ENCODE data around the gene HDAC4.

The HDAC4 gene

DNA sequence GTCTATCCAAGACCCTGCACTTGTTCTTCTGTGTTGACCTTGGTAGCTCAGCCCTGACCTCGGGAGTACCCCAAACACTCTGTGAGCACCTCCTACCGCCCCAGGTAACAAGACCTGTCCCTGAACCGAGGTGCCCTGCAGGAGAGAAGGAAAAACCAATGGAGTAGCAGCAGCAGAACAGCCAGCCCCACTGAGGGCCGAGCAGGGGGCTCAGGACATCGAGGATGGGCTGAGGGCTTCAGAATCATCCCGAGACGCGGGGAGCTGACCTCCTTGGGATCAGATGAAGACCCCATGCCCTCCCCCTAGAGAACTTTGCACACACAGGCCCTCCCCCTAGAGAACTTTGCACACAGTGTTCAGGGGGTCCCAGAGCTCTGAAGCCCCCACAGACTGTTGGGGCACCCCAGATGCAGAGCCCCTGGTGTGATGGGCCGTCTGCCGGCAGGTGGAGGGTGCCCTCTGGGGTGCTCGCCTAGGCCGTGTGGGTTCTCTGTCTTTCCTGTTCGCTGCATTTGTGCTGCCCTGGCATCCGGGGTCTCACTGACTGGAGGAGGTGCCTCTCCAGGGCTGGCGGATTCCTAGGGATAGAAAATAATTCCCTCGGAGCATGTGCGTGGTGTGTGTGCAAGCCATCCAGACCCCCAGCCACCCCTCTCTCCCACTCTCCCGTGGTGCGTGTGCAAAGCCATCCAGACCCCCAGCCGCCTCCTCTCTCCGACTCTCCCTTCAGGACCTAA is 363.8 kb downstream of the HDAC4 start:
- H3K4me3 ChIP-seq (ENCODE audit: low read depth, low read length): no peak overlapping the region
- TF ChIP-seq, protein P1, sequence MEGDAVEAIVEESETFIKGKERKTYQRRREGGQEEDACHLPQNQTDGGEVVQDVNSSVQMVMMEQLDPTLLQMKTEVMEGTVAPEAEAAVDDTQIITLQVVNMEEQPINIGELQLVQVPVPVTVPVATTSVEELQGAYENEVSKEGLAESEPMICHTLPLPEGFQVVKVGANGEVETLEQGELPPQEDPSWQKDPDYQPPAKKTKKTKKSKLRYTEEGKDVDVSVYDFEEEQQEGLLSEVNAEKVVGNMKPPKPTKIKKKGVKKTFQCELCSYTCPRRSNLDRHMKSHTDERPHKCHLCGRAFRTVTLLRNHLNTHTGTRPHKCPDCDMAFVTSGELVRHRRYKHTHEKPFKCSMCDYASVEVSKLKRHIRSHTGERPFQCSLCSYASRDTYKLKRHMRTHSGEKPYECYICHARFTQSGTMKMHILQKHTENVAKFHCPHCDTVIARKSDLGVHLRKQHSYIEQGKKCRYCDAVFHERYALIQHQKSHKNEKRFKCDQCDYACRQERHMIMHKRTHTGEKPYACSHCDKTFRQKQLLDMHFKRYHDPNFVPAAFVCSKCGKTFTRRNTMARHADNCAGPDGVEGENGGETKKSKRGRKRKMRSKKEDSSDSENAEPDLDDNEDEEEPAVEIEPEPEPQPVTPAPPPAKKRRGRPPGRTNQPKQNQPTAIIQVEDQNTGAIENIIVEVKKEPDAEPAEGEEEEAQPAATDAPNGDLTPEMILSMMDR (IDR thresholded peaks at IDR 0.05; ENCODE audit: insufficient read depth, low read depth, low read length, missing control alignments): no peak
- no peak for DNase-seq (ENCODE audit: low read depth)

DNA sequence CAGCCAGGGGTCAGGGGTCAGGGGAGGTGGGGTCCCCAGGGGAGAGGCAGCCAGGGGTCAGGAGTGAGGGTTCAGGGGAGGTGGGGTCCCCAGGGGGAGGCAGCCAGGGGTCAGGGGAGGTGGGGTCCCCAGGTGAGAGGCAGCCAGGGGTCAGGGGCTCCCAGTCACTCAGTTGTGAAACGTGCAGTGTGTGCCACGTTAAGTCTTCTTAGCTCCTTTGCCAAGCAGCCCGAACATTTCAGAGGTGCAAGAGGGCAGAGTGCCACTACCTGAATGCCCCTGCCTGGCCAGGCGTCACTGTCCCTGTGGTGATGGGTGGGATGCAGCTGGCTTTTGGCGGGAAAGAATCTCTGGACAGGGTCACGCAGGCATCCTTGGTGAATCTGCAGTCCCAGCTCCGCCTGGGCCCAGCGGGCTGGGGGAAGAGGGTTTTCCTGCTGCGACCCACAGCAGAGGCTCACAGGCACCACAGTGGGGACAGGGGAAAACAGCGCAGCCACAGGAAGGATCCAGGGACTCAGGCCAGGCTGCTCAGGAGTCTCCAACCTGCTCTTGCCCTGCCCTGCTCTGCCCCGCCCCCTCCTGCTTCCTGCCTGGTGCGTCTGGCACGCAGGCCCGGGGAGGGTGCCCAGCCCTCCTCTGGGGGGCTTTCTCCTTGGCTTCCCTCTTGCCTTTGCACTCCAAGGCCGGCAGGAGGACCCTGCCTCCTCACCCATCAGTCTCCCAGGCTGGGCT is 364.7 kb downstream of the HDAC4 start:
- DNase-seq (ENCODE audit: low read depth): no peak
- TF ChIP-seq, protein P1 (IDR thresholded peaks at IDR 0.05; ENCODE audit: insufficient read depth, low read depth, low read length, missing control alignments): no peak
- no peak overlapping the region for H3K4me3 ChIP-seq (ENCODE audit: low read depth, low read length)

DNA sequence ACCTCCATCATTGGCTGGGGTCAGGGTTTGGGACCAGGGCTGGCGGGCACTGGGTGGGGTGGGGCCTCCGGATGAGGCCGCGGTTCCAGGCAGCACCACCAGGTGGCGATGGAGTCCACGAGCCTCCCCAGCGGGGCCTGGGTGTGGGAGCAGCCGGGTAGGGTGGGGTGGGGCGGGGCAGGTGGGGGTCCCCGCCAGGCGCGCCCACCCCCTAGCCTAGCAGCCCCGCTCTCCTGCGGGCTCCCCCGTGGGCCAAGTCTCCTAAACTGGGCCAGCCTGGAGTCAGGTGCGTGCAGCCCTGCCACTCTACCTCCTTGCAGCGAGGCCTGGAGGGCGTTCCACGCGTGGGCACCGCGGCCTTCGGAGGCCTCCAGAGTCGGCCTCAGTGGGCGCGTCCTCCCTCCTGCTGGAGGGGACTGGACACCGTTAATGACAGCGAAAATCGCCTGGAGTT is 365.4 kb downstream of the HDAC4 start:
- peak; percentile 32 for DNase-seq (ENCODE audit: low read depth)
- no peak overlapping the region for H3K4me3 ChIP-seq (ENCODE audit: low read depth, low read length)
- TF ChIP-seq, protein P1 (IDR thresholded peaks at IDR 0.05; ENCODE audit: insufficient read depth, low read depth, low read length, missing control alignments): peak; percentile 89

DNA sequence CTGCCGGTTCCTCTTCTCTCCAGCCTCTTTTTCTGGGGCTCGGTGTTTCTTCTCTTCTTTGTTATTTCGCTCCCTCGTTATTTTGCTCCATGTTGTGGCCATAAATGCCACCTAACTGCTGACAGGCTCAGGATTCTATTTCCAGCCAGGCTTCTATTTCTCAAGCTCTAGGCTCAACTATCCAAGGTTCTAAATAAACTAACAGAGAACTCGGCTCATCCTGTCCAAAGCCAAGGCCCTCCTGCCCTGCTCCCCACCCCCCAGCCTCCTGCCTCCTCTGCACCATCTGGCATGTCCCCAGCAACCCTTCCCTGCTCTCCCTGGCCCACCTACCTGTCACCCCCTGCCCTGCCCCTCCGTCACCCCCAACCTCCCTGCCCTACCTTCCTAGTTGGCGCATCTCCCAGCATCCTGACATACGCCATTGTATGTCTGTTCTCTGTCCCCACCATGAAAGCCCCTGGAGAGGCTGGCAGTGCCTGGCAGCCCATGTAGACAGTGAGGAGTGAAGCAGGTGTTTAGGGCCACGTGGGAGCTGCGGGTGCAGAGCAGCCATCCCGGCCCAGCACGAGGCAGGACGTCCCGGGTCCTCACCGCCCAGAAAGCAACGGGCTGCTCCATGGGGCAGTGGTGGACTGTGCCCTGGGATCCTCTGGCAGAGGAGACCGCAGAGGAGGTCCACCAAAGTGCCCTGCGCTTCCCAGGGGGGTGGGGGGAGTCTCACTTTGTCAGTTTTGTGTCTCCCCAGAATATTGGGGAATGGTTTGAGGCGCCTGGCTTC is 366.1 kb downstream of the HDAC4 start:
- no peak for DNase-seq (ENCODE audit: low read depth)
- no peak overlapping the region for H3K4me3 ChIP-seq (ENCODE audit: low read depth, low read length)
- TF ChIP-seq, protein P1 (IDR thresholded peaks at IDR 0.05; ENCODE audit: insufficient read depth, low read depth, low read length, missing control alignments): no peak

DNA sequence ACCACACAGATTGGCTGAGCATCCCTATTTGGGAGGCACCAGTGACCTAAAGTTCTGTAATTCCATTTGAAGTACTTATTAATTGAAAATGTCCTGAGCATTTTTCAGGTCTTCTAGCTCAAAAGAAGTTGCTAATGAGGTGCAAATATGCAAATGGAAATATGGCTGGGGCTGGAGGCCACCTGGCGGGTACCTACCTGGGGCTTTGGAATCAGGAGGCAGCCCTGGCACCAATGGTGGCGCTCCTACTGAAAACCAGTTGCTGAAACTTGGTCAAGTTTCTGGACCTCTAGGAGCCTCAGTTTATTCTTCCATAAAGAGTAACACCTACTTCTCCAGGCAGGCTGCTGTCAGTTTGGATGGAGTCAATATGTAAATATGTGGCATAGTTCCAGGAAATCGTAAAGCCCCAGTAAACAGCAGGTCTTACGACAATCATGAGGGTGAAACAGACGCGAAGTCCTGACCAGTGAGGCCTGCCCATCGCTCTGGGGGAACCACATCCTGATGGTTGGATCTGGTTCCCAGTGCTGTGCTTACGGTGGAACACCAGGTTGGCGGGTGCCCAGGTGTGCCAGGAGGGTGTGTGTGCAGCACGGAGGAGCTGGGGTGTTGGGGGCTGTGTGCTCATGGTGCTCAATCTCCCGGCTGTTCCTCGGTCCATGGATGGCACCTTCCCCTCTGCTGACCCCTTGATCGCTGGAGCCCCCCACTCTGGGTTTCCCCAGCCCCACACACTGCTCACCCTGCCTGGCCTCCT is 366.8 kb downstream of the HDAC4 start:
- no peak overlapping the region for H3K4me3 ChIP-seq (ENCODE audit: low read depth, low read length)
- no peak for DNase-seq (ENCODE audit: low read depth)
- TF ChIP-seq, protein P1 (IDR thresholded peaks at IDR 0.05; ENCODE audit: insufficient read depth, low read depth, low read length, missing control alignments): no peak

DNA sequence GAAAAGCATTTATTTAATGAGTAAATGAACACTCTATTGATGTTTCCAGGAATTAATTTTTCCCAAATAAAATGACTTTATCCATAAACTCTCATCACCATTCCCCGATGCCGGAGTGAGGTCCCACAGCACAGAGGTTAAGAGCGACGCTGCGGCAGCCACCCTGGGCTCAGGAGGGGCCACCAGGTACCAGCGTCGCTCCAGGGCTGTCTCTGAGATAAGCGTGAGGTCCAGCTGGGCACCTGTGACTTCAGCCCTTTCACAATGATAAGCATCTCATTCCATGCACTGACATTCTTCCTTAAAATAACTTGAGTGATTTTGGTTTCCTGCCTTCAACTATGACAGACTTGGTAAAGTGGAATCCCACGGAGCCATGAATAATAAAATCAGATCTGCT is 370.9 kb downstream of the HDAC4 start:
- TF ChIP-seq, protein P1 (IDR thresholded peaks at IDR 0.05; ENCODE audit: insufficient read depth, low read depth, low read length, missing control alignments): no peak
- no peak overlapping the region for H3K4me3 ChIP-seq (ENCODE audit: low read depth, low read length)
- DNase-seq (ENCODE audit: low read depth): no peak

Data from GM12865 (cell line).